Activated effector memory CD4-positive, alpha-beta T cell treated with anti-CD3 and anti-CD28 coated beads, Interleukin-2, amount 50 U/mL, for 16 hours (primary cell): ENCODE results near the gene MEN1.

Source experiments
- DNase-seq: peaks from one replicate; pipeline ENCODE4 v3.0.0-alpha.2; 2020

Gene MEN1

GRCh38 chr11:64778223-64778472 lies 32.2 kb downstream of the MEN1 start:
- DNase-seq: no peak

GRCh38 chr11:64777449-64778222 lies 32.7 kb downstream of the MEN1 start:
- DNase-seq: peak; percentile 94

DNA sequence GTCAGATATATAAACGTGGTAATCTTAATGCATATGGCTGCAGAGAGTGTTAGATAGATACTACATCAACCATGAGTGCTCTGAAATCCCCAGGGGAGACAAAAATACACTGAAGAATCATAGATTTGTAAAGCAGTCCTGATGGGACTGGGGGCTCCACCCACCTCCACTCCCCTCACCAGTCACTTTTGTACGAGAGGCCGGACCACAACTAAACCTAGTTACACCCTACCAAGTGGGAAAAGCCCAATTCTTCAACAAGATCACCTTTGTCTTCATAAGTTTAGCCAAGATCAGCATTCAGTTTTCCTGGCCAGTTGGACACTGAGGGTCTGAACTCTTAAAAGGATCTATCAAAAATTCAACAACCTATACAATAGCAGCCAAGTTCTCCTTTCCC lies 33.5 kb downstream of the MEN1 start:
- no peak for DNase-seq

DNA sequence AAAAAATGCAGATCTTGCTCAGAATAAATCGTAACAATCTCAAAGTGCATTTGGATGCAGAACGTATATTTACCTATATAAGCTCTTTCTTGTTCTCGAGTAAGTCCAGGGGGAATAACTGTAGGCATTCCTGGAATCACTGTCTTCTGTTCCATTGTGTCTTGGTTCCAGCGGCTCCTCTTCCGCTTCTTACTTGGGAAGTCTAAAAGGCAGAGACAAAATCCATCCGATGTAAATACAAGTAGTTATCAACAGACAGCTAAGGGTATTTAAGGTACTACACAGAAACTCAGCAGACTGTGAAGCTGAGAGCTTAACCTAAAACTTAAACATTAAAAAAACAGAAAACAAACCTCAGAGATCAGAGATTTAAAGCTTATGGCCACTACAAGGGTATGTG lies 33.9 kb downstream of the MEN1 start:
- no peak for DNase-seq

DNA sequence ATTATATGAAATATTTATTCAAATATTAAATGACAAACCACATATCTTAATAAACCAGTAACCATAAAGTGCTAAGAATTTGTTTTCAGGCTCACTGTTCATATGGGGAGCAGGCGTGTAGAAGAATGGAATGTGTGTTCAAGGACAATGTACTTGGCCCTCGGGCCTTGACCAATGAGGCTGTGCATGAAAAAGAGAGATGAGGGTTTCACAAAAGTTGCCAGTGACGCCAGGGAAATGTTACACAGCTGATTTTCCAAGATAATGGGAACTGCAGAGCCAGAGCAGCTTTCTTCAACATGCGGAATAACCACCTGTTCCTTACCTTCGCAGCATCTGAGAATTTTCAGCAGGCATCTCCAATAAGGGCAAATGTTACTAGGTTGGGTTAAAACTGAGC lies 36.2 kb downstream of the MEN1 start:
- no peak for DNase-seq

- DNase-seq: no peak
Observed at GRCh38 chr11:64772303-64773018, 37.9 kb downstream of the MEN1 start.

GRCh38 chr11:64771861-64772260 lies 38.5 kb downstream of the MEN1 start:
- DNase-seq: no peak

GRCh38 chr11:64770120-64770519 lies 40.2 kb downstream of the MEN1 start:
- DNase-seq: peak; percentile 55

GRCh38 chr11:64769283-64769682 lies 41.1 kb downstream of the MEN1 start:
- DNase-seq: peak; percentile 45

GRCh38 chr11:64768300-64768694 lies 42.1 kb downstream of the MEN1 start:
- DNase-seq: peak; percentile 17

- peak; percentile 91 for DNase-seq
Observed at GRCh38 chr11:64767344-64768299, 42.7 kb downstream of the MEN1 start.

GRCh38 chr11:64766881-64767280 lies 43.5 kb downstream of the MEN1 start:
- DNase-seq: peak; percentile 57

DNA sequence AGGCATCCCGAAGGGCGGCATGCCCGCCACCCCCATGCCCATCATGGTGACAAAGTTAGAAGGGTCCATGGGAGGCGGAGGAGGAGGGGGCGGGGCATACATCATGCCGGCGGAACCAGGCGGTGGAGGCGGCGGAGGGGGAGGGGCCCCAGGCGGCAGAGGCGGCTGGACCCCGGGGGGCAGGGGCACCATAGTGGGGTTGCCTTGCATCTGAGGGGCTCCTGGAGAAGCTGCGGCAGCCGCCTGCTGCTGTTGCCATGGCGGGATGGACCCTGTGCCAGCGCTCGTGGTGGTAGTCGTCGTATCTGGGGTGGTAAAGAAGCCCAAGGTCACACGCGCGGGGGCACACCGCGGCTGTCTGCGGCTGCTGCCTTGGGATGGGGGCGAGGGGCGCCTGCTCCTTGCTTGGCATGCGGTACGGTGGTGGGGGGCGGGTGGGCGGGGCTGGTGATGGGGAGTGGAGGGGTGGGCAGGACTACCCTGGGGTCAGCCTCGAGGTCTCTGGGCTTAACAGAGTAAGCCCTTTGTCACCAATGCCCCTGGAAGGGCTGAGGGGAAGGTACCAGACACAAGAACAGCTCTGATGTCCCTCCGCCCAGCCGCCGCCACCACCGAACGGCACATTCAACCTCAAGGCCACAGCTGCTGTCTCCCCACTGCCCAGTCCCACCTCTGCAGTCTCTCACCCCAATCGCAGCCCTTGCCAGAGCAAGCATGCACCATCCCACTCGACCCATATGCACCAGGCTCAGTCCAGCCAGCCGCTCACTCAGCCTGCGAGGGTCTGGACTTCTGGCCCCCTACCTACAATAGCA lies 44.3 kb downstream of the MEN1 start:
- peak; percentile 65 for DNase-seq

- peak; percentile 67 for DNase-seq
Observed at GRCh38 chr11:64765291-64765850, 45.0 kb downstream of the MEN1 start.

- DNase-seq: peak; percentile 49
Observed at GRCh38 chr11:64764753-64765152, 45.6 kb downstream of the MEN1 start.

DNA sequence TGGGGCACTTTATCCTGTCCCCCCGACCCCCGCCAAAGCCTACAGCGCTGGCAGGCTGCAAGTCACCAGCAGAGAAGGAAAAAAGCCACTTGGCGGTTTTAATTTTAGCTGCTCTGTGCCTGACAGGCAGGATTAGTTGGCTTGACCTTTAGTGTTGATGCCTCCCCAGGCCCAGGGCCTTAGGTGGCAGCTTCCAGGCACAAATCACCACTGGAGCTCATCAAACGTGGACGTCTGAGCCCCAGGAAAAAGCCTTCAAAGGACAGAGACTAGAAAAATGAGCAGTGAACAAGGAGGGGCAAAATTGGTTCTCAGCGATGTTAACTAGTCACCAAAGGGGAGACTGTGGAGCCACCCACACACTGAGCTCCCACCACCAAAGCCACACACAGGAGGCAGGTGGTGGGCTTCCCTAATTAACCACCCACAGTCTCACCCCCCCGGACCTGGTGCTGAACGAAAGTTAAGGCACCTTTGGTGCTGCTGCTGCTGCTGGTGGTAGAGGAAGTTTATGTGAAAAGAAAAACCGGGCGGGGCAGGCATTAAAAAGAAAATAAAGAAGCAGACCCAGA lies 46.2 kb downstream of the MEN1 start:
- peak; percentile 82 for DNase-seq

- DNase-seq: peak; percentile 67
Observed at GRCh38 chr11:64763526-64764039, 46.8 kb downstream of the MEN1 start.

- DNase-seq: peak; percentile 65
Observed at GRCh38 chr11:64762674-64763525, 47.5 kb downstream of the MEN1 start.

DNA sequence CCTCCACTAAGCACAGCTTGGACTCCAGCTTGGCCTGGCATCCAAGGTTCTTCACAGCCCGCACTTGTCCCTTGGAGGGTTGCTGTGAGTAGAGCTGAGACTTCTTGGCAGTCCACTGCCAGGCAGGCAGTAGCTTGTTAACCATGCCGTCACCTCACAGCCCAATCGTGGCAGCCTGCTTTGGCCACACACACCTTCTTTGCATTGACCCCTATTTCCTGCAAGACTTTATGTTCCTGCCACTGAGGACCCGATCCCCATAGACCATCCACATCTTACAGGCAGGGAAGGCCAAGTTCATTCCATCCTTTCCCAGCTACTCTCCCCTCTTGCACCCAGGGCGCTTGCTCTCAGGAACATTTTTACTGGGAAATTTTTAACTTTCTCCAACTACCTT lies 48.1 kb downstream of the MEN1 start:
- no peak for DNase-seq

DNA sequence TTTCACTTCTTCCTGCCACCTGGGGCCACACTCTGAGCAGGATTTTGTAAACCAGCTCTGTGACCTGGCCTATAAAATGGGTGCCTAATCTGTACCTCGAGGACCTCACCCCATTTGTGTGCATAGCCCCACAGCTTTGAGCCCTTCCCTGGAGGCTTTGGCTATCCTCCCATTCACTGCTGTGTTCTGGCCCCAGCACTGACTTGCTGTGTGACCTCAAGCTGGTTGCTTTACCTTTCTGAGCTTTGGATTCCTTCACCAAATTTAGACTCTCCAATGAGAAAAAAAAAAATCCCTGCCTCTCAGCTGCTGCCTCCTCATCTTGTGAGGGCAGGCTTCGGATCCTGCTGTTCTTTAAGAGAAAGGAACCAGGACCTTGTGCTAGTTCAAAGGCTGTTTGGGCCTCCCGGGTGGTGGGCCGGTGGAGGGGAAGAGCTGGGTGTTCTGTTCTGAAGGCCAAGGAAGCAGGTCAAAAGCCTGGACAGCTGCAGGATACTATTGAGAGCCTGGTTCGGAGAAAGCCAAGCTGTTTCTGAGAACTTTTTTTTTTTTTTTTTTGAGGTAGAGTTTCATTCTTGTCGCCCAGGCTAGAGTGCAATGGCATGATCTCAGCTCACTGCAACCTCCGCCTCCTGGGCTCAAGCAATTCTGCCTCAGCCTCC lies 49.5 kb downstream of the MEN1 start:
- DNase-seq: no peak
